Stimulated activated CD4-positive, alpha-beta T cell treated with anti-CD3 and anti-CD28 coated beads, TNF-alpha, amount 100 ng/mL, for 4 hours (primary cell): ENCODE measurements around the gene PBRM1.
"Not testable (repeated sequence)": the region's sequence is repeated elsewhere in the genome, so short reads cannot be mapped to it uniquely, and the experiment has no call there.

ENCODE experiments used
- DNase-seq, 3 experiments: peaks; one replicate each; pipeline ENCODE4 v3.0.0-alpha.2; 2020; ENCODE audit warnings: low read depth in 3 of 3

Gene PBRM1

GRCh38 chr3:52536369-52537164, 149.1 kb downstream of the PBRM1 start, which contains the start of gene UQCC5:
UQCC5 (plus strand) TSS chr3:52536605; CDS start chr3:52536756, 151 bp downstream.
- DNase-seq = peak; percentile 92 to 97 (median 94)

- DNase-seq = no peak
Measured at GRCh38 chr3:52536112-52536368, 149.7 kb downstream of the PBRM1 start.

DNA sequence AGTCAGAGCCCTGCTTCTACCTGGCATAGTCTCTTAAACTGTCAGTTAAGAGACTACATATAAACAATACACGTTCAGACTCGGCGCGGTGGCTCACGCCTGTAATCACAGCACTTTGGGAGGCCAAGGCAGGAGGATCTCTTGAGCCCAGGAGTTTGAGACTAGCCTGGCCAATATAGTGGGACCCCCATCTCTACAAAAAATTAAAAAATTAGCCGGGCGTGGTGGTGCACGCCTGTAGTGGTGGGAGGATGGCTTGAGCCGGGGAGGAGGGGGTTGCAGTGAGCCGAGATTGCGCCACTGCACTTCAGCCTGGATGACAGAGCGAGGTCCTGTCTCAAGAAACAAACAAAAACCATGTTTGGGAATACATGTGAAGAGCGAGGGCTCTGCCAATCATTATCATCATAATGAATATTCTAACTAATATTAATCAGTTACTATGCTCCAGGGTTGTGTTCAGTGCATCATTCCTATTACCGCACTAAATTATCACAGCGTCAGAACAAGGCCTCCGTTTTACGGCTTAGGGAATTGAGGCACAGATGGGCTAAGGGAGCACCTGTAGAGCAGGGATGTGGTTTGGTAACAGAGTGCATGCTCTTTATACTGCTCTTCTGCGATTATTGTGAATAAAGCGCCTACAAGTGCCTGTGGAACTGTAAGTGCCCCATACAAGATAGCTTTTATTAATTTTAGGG, 150.2 kb downstream of the PBRM1 start:
- no peak for DNase-seq

- DNase-seq = no peak
Measured at GRCh38 chr3:52534281-52535183, 151.2 kb downstream of the PBRM1 start.

DNA sequence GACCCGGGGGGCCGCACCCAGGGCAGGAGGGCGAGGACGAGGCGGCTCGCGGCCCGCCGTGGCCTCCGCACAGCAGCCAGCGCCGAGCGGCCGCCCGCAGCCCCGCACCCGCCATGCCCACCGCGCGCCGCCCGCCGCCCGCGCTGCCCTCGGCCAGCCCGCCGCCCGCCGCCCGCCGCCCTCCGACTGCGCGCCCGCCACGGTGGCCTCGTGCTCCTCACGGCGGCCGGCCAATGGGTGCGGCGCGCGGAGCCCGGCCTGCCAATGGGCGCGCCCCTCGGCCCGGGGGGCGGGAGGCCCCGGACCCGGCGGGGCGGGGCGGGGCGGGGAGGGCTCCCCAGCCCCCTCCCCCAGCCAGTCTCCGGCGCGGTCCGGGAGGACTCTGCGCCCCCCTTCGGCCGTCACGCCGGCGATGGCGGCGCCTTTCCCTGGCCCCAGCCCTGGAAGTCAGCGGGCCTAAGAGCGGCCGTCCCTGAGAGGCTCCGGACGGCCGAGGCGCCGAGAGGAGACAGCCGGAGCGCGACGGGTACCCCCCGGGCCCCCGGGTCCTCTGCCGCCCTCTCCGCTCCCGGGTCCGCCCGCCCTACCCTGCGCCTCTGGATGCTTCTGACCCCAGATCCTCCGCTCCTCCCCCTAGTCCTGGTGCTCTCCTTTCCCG, 152.0 kb downstream of the PBRM1 start, which contains the start of gene NT5DC2:
Gene NT5DC2 (minus strand): TSS at position 235 of the 658 bp plus-strand sequence. CDS start 120 bp downstream, at position 115.
- DNase-seq = peak; percentile 12 to 51 (median 39)

DNA sequence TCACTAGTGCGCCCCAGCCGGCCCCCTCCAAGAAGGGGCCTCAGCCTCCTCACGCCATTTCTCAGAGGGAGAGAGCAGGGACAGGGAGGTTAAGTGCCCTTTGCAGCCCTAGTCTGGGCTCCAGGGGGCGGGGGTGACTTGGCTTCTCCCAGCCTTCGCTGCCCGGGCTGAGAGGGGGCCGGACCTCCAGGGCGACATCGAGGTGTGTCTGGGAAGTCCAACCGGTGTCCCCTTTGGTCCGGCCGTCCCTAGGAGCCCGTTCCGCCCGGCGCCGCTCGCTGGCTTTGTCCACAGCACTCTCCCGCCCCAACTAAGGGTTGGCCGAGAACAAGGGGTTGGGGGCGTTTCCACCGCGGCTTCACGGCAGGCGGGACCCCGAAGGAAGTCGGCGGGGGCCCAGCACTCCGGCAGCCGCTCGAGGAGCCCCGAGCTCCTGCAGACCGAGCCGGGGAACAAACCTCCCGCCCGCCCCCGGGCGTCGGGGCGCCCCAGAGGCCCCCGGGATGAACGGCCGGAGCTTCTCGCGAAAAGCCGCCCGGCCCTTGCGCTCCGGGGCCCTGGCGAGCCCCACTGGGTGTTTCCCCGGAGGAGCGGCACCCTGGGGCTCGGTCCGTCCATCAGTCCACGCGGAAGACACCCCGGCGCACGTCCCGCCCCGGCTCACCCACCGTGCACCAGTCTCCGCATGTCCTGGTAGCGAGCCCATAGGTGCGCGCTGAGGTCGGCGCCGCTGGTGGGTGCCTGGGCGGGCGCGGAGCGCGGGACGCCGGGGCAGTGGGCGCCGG, 152.7 kb downstream of the PBRM1 start:
- peak in 1 of 3 experiments; percentile 24 for DNase-seq

DNA sequence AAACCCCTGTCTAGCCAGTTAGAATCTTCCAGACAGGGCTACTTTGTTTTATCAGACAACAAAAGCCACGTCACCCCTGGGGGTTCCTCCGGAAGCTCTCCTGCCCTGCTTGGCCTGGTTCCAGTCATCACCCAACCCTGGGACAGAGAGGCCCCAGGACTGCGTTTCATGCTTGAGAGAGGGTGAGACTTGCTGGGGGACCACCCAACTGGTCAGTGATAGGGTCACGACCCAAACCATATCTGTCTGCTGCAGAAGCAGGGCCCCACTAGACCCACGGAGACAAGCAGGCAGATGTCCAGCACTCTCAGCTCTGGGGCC, 153.2 kb downstream of the PBRM1 start:
- no peak for DNase-seq

DNA sequence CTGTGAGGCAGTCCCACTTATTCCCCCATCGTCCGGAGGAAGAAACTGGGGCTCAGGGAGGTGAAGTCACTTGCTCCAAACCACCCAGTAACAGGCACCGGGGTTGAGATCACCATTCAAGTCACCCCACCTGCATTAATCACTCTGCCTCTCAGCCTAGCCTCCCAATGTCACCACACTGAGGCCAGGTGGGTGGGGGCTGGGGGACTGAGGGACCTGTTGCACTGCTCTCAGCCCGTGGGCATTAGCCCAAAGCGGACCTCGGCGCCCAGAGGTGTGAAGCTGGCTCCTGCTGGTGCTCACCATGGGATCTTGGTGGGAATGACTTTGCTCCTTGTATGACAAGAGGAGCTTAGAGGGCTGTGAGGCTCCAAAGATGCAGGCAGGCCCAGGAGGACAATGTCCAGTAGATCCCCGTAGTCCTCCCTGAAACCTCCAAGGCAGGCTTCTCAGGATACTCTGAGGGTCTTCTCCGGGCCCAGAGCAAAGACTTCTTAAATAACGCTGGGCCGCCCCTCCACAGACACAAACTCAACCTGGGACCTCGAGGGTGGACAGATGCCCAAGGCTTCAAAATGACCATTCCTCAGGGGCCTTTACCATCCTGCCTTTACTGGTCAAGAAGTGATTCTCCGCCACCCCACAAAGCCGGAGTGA, 153.7 kb downstream of the PBRM1 start:
- no peak for DNase-seq

DNA sequence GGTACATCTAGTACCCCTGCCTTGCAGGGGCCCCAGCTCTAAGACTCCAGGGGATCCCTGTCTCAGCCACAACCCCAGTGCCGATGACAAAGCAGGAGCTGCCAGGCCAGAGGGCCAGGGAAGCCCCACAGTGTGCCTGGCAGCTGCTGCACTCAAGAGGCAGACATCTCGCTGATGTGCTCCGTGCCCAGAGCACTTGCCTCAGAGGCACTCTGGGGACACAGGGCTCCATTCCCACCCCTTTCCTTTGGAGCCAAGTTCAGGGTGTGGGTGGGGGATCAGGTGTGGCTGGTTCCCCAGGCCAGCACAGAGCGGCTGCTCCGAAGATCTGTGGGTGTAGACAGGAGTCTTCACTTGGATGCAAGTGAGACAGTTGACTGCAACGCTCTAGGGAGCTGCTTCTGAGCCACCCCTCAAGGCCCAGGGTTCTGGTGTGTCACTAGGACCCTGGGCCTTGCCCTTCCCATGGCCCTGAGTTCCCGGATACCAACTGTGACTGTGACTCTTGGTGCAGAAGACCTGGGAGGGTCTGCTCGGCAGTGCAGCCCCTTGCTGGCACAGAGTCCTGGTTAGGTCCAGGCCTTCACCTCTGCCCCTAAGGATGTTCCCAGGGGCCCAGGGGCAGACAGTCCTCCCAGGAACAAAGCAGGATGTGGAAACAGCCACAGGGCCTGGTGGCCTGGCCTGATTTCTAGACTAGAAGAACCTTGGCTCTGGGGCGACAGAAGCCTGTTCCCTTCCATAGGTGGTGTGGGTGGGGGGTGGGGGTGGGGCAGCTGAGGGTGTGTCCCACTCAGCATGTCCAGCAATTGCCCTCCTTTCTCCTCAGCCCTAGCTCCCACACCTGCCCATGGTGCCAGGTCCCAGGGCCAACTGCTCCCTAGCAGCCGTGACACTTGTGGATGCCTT, 154.5 kb downstream of the PBRM1 start:
- DNase-seq = no peak

- DNase-seq = no peak
Measured at GRCh38 chr3:52529376-52530333, 156.1 kb downstream of the PBRM1 start.

- no peak for DNase-seq
Measured at GRCh38 chr3:52528586-52529375, 156.9 kb downstream of the PBRM1 start.

GRCh38 chr3:52527732-52528585, 157.8 kb downstream of the PBRM1 start:
- no peak for DNase-seq

- DNase-seq = no peak
Measured at GRCh38 chr3:52527039-52527731, 158.5 kb downstream of the PBRM1 start.

GRCh38 chr3:52526671-52527038, 159.1 kb downstream of the PBRM1 start:
- DNase-seq = not testable (repeated sequence)

- DNase-seq = no peak
Measured at GRCh38 chr3:52525680-52526561, 159.8 kb downstream of the PBRM1 start.
